ENCODE measurements around the gene BMF.

The BMF gene

GRCh38 chr15:40087068-40087810 lies 21.4 kb downstream of the BMF start:
- no peak overlapping the region for H3K4me3 ChIP-seq (replicated peaks in 1 of 2; ENCODE audit: low read depth in 2 of 2, low read length in 2 of 2)
- TF ChIP-seq CTCF (IDR thresholded peaks at IDR 0.05; ENCODE audit: low read depth, low read length), result no peak
- no peak for DNase-seq (ENCODE audit: low read depth in 2 of 2)

GRCh38 chr15:40085266-40085665 lies 23.4 kb downstream of the BMF start:
- DNase-seq (ENCODE audit: low read depth in 2 of 2), result peak in 1 of 2 donors; percentile 46
- no peak overlapping the region for H3K4me3 ChIP-seq (replicated peaks in 1 of 2; ENCODE audit: low read depth in 2 of 2, low read length in 2 of 2)
- no peak for TF ChIP-seq CTCF (IDR thresholded peaks at IDR 0.05; ENCODE audit: low read depth, low read length)

- H3K4me3 ChIP-seq (replicated peaks in 1 of 2; ENCODE audit: low read depth in 2 of 2, low read length in 2 of 2), result no peak overlapping the region
- no peak for DNase-seq (ENCODE audit: low read depth in 2 of 2)
- no peak for TF ChIP-seq CTCF (IDR thresholded peaks at IDR 0.05; ENCODE audit: low read depth, low read length)
Observed at GRCh38 chr15:40084650-40085049, 24.0 kb downstream of the BMF start.

- DNase-seq (ENCODE audit: low read depth in 2 of 2), result no peak
- TF ChIP-seq CTCF (IDR thresholded peaks at IDR 0.05; ENCODE audit: low read depth, low read length), result no peak
- no peak overlapping the region for H3K4me3 ChIP-seq (replicated peaks in 1 of 2; ENCODE audit: low read depth in 2 of 2, low read length in 2 of 2)
Observed at GRCh38 chr15:40082195-40082883, 26.3 kb downstream of the BMF start.

- DNase-seq (ENCODE audit: low read depth in 2 of 2), result peak; percentile 55 to 92
- no peak for TF ChIP-seq CTCF (IDR thresholded peaks at IDR 0.05; ENCODE audit: low read depth, low read length)
- H3K4me3 ChIP-seq (replicated peaks in 1 of 2; ENCODE audit: low read depth in 2 of 2, low read length in 2 of 2), result peak overlapping the region; percentile 21 to 29
Observed at GRCh38 chr15:40081691-40082194, 26.9 kb downstream of the BMF start.

- DNase-seq (ENCODE audit: low read depth in 2 of 2), result no peak
- no peak for TF ChIP-seq CTCF (IDR thresholded peaks at IDR 0.05; ENCODE audit: low read depth, low read length)
- H3K4me3 ChIP-seq (replicated peaks in 1 of 2; ENCODE audit: low read depth in 2 of 2, low read length in 2 of 2), result no peak overlapping the region
Observed at GRCh38 chr15:40080847-40081246, 27.8 kb downstream of the BMF start.

Data from cardiac fibroblast (primary cell).